HG02938 (cell line): ENCODE results near the gene FKBP14.
"Not testable (repeated sequence)": the region's sequence is repeated elsewhere in the genome, so short reads cannot be mapped to it uniquely, and the experiment has no call there.

Experiments used
- ATAC-seq: cut with Tn5 transposase; IDR thresholded peaks from one replicate; pipeline ENCODE4 v1.9.1; 2021; ENCODE audit warnings: mild to moderate bottlenecking, moderate library complexity; ENCODE audit not compliant: unreplicated experiment

FKBP14 gene

DNA sequence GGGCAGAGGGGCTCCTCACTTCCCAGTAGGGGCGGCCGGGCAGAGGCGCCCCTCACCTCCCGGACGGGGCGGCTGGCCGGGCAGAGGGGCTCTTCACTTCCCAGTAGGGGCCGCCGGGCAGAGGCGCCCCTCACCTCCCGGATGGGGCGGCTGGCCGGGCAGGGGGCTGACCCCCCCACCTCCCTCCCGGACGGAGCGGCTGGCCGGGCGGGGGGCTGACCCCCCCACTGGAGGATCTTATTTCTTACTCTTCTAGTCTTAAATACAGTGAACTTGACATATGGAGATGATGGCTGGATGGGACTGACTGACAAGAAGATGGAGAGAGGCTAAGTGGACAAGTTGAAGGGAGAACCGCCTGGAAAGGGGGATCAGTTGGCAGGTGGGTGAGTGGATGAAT lies 64.9 kb downstream of the FKBP14 start:
- ATAC-seq = not testable (repeated sequence)
